Stimulated activated CD4-positive, alpha-beta T cell treated with anti-CD3 and anti-CD28 coated beads, Interleukin-12 subunit alpha, Interleukin-12 subunit beta, amount 100 ng/mL, for 24 hours (primary cell): ENCODE results near the gene GRAMD4.

ENCODE experiments used
- DNase-seq, 2 experiments: peaks; one replicate each; pipeline ENCODE4 v3.0.0-alpha.2; 2020; ENCODE audit warnings: low read depth in 2 of 2

GRAMD4 gene

GRCh38 chr22:46688949-46689348, 68.8 kb downstream of the GRAMD4 start:
- no peak for DNase-seq

GRCh38 chr22:46690146-46690545, 70.0 kb downstream of the GRAMD4 start:
- no peak for DNase-seq

GRCh38 chr22:46691571-46691970, 71.4 kb downstream of the GRAMD4 start:
- DNase-seq = no peak

- no peak for DNase-seq
Measured at GRCh38 chr22:46693634-46694415, 73.6 kb downstream of the GRAMD4 start.

GRCh38 chr22:46694416-46695170, 74.4 kb downstream of the GRAMD4 start:
- DNase-seq = no peak

- no peak for DNase-seq
Measured at GRCh38 chr22:46695346-46696228, 75.4 kb downstream of the GRAMD4 start.

GRCh38 chr22:46696229-46696518, 76.0 kb downstream of the GRAMD4 start:
- DNase-seq = no peak

- no peak for DNase-seq
Measured at GRCh38 chr22:46696614-46697013, 76.4 kb downstream of the GRAMD4 start.

GRCh38 chr22:46697811-46698515, 77.8 kb downstream of the GRAMD4 start:
- no peak for DNase-seq

GRCh38 chr22:46699091-46699490, 78.9 kb downstream of the GRAMD4 start:
- no peak for DNase-seq

- no peak for DNase-seq
Measured at GRCh38 chr22:46701262-46701661, 81.1 kb downstream of the GRAMD4 start.

GRCh38 chr22:46703171-46703995, 83.2 kb downstream of the GRAMD4 start:
- no peak for DNase-seq

GRCh38 chr22:46703996-46704370, 83.8 kb downstream of the GRAMD4 start:
- no peak for DNase-seq

GRCh38 chr22:46706060-46706459, 85.9 kb downstream of the GRAMD4 start:
- no peak for DNase-seq

- no peak for DNase-seq
Measured at GRCh38 chr22:46707305-46707704, 87.1 kb downstream of the GRAMD4 start.

- DNase-seq = no peak
Measured at GRCh38 chr22:46707827-46708570, 87.8 kb downstream of the GRAMD4 start.

GRCh38 chr22:46708766-46709330, 88.7 kb downstream of the GRAMD4 start:
- no peak for DNase-seq

- DNase-seq = no peak
Measured at GRCh38 chr22:46710806-46711205, 90.6 kb downstream of the GRAMD4 start.

- DNase-seq = no peak
Measured at GRCh38 chr22:46712288-46712687, 92.1 kb downstream of the GRAMD4 start.

GRCh38 chr22:46714550-46714949, 94.4 kb downstream of the GRAMD4 start:
- DNase-seq = no peak
